ENCODE results near the gene PITPNC1.

PITPNC1 gene

GRCh38 chr17:67730731-67731130 is 353.6 kb downstream of the PITPNC1 start:
- DNase-seq (ENCODE audit: low read depth): no peak

- DNase-seq (ENCODE audit: low read depth): no peak
Observed at GRCh38 chr17:67733449-67733848, 356.4 kb downstream of the PITPNC1 start.

DNA sequence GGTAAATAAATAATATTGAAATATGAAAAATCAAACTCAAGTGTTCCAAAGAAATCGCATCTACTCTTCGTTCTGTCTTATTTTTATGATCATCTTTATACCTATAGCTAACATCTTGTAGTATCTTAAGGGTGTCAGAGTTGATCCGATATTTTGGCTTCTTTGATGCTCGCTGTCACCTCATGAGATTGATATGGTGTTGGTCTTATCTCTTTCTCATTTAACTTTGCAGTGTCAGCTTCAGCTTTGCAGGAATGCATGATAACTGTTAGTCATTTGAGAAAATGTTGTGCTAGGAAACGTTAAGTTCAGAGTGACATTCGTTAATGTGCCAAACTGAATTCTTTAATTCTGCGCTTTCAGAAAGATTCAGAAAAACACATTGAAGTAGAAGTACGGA is 360.1 kb downstream of the PITPNC1 start:
- no peak for DNase-seq (ENCODE audit: low read depth)

- DNase-seq (ENCODE audit: low read depth): no peak
Observed at GRCh38 chr17:67742025-67742424, 364.9 kb downstream of the PITPNC1 start.

Data from activated T-helper 1 cell treated with Interleukin-2 at 50 U/mL for 16 hours (primary cell).